ENCODE data around the gene ABCC10. TPM values are rescaled to one million over a fixed set of nuclear protein-coding genes. Genes with fewer than 3 reads are reported as not detected.
"Not testable (repeated sequence)": the region's sequence is repeated elsewhere in the genome, so short reads cannot be mapped to it uniquely, and the experiment has no call there.

ABCC10 gene
- total RNA-seq, 1 donor from 2014 or later = 43.2 TPM

GRCh38 chr6:43383021-43383667 is 44.2 kb upstream of the ABCC10 start:
- Mint-ChIP-seq H3K4me3 (ENCODE audit: unreplicated experiment) (no peak overlapping the region), H3K4me1 (ENCODE audit: low read depth) (peaks cover 8% of the 10 kb centered on the region), H3K27me3 (ENCODE audit: low read depth) (peaks cover 20% of the 10 kb centered on the region), H3K27ac (ENCODE audit: unreplicated experiment) (no peak overlapping the region), H3K36me3 (ENCODE audit: low read depth) (no peaks in the 10 kb centered on the region), H3K9me3 (ENCODE audit: low read depth) (no peaks in the 10 kb centered on the region)
- TF ChIP-seq, protein P1, sequence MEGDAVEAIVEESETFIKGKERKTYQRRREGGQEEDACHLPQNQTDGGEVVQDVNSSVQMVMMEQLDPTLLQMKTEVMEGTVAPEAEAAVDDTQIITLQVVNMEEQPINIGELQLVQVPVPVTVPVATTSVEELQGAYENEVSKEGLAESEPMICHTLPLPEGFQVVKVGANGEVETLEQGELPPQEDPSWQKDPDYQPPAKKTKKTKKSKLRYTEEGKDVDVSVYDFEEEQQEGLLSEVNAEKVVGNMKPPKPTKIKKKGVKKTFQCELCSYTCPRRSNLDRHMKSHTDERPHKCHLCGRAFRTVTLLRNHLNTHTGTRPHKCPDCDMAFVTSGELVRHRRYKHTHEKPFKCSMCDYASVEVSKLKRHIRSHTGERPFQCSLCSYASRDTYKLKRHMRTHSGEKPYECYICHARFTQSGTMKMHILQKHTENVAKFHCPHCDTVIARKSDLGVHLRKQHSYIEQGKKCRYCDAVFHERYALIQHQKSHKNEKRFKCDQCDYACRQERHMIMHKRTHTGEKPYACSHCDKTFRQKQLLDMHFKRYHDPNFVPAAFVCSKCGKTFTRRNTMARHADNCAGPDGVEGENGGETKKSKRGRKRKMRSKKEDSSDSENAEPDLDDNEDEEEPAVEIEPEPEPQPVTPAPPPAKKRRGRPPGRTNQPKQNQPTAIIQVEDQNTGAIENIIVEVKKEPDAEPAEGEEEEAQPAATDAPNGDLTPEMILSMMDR (IDR thresholded peaks at IDR 0.05) = no peak
- no peak for DNase-seq (ENCODE audit: low spot score)

DNA sequence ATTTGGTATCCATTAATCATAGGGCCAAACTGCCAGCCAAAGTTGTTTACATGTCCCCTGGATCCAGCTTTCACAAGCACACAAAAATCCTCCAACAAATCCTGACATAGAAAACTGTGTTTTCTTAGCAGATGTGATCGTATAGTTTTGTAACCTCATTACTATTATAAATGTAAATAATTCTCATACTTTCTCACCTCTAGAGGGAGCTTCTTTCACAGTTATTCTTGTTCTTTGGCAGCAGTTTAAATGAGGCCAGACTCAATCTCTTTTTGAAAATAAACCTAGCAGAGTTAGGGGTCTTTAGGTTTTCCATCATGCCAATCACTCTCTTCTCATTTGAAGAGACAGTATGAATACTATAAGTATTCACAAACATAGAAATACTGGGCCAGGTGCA is 40.8 kb upstream of the ABCC10 start:
- TF ChIP-seq, protein P1 (IDR thresholded peaks at IDR 0.05) = peak; percentile 80
- H3K27me3 Mint-ChIP-seq (ENCODE audit: low read depth) = peaks cover 5% of the 10 kb centered on the region
- DNase-seq (ENCODE audit: low spot score) = no peak
- no peaks in the 10 kb centered on the region for H3K36me3 Mint-ChIP-seq (ENCODE audit: low read depth)
- H3K27ac Mint-ChIP-seq (ENCODE audit: unreplicated experiment) = no peak overlapping the region
- H3K4me3 Mint-ChIP-seq (ENCODE audit: unreplicated experiment) = no peak overlapping the region
- peaks cover 8% of the 10 kb centered on the region for H3K4me1 Mint-ChIP-seq (ENCODE audit: low read depth)
- no peaks in the 10 kb centered on the region for H3K9me3 Mint-ChIP-seq (ENCODE audit: low read depth)

- H3K9me3 Mint-ChIP-seq (ENCODE audit: low read depth) = no peaks in the 10 kb centered on the region
- peaks cover 12% of the 10 kb centered on the region for H3K27me3 Mint-ChIP-seq (ENCODE audit: low read depth)
- H3K27ac Mint-ChIP-seq (ENCODE audit: unreplicated experiment) = no peak overlapping the region
- no peaks in the 10 kb centered on the region for H3K4me1 Mint-ChIP-seq (ENCODE audit: low read depth)
- no peak for DNase-seq (ENCODE audit: low spot score)
- H3K4me3 Mint-ChIP-seq (ENCODE audit: unreplicated experiment) = no peak overlapping the region
- no peaks in the 10 kb centered on the region for H3K36me3 Mint-ChIP-seq (ENCODE audit: low read depth)
- TF ChIP-seq, protein P1 (IDR thresholded peaks at IDR 0.05) = no peak
These were observed 37.5 kb upstream of the ABCC10 start for GRCh38 chr6:43389730-43390295.

DNA sequence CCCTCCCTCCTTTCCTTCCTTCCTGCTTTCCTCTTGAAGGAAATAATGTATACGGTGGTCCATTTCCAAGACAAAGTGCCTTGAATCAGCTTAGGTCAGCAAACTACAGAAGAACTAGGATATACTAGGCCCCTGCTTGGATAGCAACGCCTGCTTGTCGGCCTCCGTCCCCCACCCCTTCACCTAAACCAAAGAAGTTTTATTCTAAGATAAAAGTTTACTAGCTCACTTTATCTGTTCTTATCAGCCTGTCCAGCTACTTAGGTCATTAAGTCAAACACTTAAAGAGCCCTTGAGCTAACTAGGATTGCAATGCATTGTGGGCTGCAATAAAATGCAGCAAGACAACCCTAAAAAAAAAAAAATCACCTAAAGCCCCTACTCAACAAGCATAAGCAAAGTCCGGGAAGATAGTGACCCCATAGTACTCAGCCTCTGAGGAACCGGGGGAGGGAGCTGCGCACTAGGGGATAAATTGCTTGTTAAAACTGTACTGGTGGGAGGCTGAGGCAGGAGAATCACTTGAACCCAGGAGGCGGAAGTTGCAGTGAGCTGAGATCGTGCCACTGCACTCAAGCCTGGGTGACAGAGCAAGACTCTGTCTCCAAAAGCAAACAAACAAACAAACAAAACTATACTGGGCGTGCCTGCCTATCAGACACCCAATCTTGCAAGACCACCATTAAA is 36.4 kb upstream of the ABCC10 start:
- not testable (repeated sequence) for H3K36me3 Mint-ChIP-seq (ENCODE audit: low read depth); H3K4me3 Mint-ChIP-seq (ENCODE audit: unreplicated experiment); H3K9me3 Mint-ChIP-seq (ENCODE audit: low read depth); DNase-seq (ENCODE audit: low spot score); H3K27ac Mint-ChIP-seq (ENCODE audit: unreplicated experiment); H3K4me1 Mint-ChIP-seq (ENCODE audit: low read depth)
- peaks cover 12% of the 10 kb centered on the region for H3K27me3 Mint-ChIP-seq (ENCODE audit: low read depth)

GRCh38 chr6:43391440-43392031 is 35.8 kb upstream of the ABCC10 start:
- TF ChIP-seq, protein P1 (IDR thresholded peaks at IDR 0.05) = no peak
- Mint-ChIP-seq H3K27me3 (ENCODE audit: low read depth) (peaks cover 12% of the 10 kb centered on the region), H3K4me3 (ENCODE audit: unreplicated experiment) (no peak overlapping the region), H3K9me3 (ENCODE audit: low read depth) (no peaks in the 10 kb centered on the region), H3K27ac (ENCODE audit: unreplicated experiment) (no peak overlapping the region), H3K4me1 (ENCODE audit: low read depth) (no peaks in the 10 kb centered on the region), H3K36me3 (ENCODE audit: low read depth) (no peaks in the 10 kb centered on the region)
- no peak for DNase-seq (ENCODE audit: low spot score)

- not testable (repeated sequence) for H3K4me1 Mint-ChIP-seq (ENCODE audit: low read depth); H3K9me3 Mint-ChIP-seq (ENCODE audit: low read depth); H3K27ac Mint-ChIP-seq (ENCODE audit: unreplicated experiment); DNase-seq (ENCODE audit: low spot score); H3K4me3 Mint-ChIP-seq (ENCODE audit: unreplicated experiment); H3K36me3 Mint-ChIP-seq (ENCODE audit: low read depth)
- peaks cover 12% of the 10 kb centered on the region for H3K27me3 Mint-ChIP-seq (ENCODE audit: low read depth)
These were observed 34.2 kb upstream of the ABCC10 start for GRCh38 chr6:43393133-43393532.
